Psoas muscle (tissue), 8 donors: ENCODE results near the gene RAB4A. TPM values are rescaled to one million over a fixed set of nuclear protein-coding genes. Genes with fewer than 3 reads are reported as not detected.
A peak's percentile ranks its signal among the peaks of the same experiment; 100 is the strongest.

Experiments used
- ATAC-seq, 4 donors: fragments of 200-7000 bp; cut with Tn5 transposase; one replicate each; pipeline ENCODE4 v1.9.1; 2020; ENCODE audit warnings: moderate library complexity in 3 of 4, mild to moderate bottlenecking in 2 of 4
- DNase-seq, 2 donors: peaks; one replicate each; pipeline ENCODE4 v3.0.0-alpha.2; 2020
- H3K27ac ChIP-seq: fragments of 200-600 bp; one replicate; pipeline ENCODE4 v1.8.0; 2022
- H3K27me3 ChIP-seq, 3 donors: fragments of 200-600 bp in 1 of 3; one replicate each; pipeline versions ENCODE4 v1.6.1 to v1.8.0; 2013 to 2022; ENCODE audit warnings: low read length in 2 of 3, mild to moderate bottlenecking in 2 of 3, moderate library complexity in 1 of 3; ENCODE audit not compliant: insufficient read depth in 3 of 3
- H3K36me3 ChIP-seq, 2 donors: fragments of 200-600 bp in 1 of 2; one replicate each; pipeline versions ENCODE4 v1.6.1 to v1.8.0; 2013 to 2022; ENCODE audit warnings: low read depth in 1 of 2, mild to moderate bottlenecking in 1 of 2, moderate library complexity in 1 of 2; ENCODE audit not compliant: insufficient read depth in 1 of 2
- H3K4me1 ChIP-seq: fragments of 200-600 bp; one replicate; pipeline ENCODE4 v1.8.0; 2022
- H3K4me3 ChIP-seq: fragments of 200-600 bp; one replicate; pipeline ENCODE4 v1.8.0; 2022; ENCODE audit warnings: mild to moderate bottlenecking
- H3K9me3 ChIP-seq: fragments of 200-600 bp; one replicate; pipeline ENCODE4 v1.8.0; 2022
- WGBS, 3 donors: extraction: QIAGEN DNeasy Blood & Tissue Kit; methylation state at CpG; one replicate each; pipeline versions ENCODE4 v1.1.6 to v1.1.7; 2013; 5-methylcytosine and 5-hydroxymethylcytosine counted together
- intact Hi-C, 2 donors: fragments of 100-400 bp; cut with DNase I; formaldehyde crosslinking; loops; one replicate each; pipeline versions ENCODE4 v1.11.0 to v1.14.2; 2022
- polyA plus RNA-seq, 3 donors: library from polyadenylated mRNA; stranded (reverse); fragments of 200-250 nt; gene quantifications; one replicate each; pipeline ENCODE4 v1.2.3, GENCODE V29; 2013
- total RNA-seq, 4 donors: library from RNA; stranded (reverse); fragmentation: NEBNext Ultra II Directional in 2 of 4; extraction: Animal tissue kit (Norgen Biotek cat#: 25700) in 2 of 4; gene quantifications; one replicate each; pipeline versions ENCODE4 v1.2.1 to v1.2.4, GENCODE V29; 2021 to 2023
- TF ChIP-seq, protein P1 (sequence below): fragments of 200-600 bp; IDR thresholded peaks from one replicate; pipeline ENCODE4 v1.8.0; 2022; ENCODE audit warnings: antibody characterized with exemption
- donor health status: healthy with polysubstance abuse.
- donor health status: DM: no; HTN: no; CAD: no; lungs with moderate emphysema.
- donor health status: Bipolar disorder and iron deficiency.
- donor health status: healthy.
- donor health status: DM: yes; HTN: yes; CAD: no.
- donor health status: DM: no; HTN: no; CAD: no.
- donor health status: DM: no; HTN: no; CAD: no.
- donor health status: DM: yes; HTN: yes; CAD: no.

Gene RAB4A
- total and polyA plus RNA-seq, 7 donors = 25.2 to 67.4 (median 52.4) TPM

DNA sequence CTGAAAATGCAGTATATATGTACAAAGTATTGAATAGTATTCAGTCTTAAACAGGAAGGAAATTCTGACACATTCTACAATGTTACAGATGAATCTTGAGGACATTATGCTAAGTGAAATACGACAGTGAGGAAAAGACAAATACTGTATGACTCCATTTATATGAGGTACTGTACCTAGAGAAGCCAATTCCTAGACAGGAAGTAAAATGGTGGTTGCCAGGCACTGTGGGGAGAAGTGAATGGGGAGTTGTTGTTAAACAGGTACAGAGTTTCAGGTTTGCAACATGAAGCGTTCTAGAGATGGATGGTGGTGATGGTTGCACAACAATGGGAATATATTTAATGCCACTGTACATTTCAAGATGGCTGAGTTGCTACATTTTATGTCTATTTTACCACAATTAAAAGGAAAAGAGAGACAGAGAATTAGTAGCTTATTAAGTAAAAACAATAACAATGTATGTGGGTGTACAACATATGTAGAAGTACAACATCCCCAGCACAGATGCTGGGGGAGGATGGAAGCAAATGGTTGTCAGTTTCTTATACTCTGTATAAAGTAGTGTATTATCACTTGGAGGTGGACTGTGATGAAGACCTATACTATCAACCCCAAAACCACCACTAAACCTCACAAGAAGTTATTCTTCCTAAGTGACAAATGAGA is 3.9 kb upstream of the RAB4A start:
- ATAC-seq (no peak), DNase-seq (no peak)

DNA sequence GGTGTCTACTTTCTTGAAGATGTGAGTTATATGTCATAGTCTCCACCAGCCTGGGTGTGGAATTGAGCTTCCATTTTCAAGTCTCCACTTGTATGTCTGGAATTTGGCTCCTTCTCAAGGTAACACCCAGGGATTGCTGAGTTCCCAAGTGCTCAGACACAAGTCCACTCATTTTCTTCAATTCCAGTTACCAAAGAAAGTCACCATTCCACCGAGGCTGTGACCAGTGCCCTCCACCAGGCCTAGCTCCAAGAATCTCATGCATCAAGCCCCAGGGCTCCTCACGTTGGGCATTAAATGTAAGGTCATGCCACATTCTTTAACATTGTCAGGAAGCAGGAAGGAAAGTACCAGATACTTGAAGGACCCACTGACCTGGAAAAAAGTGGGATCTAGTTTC is 2.4 kb upstream of the RAB4A start:
- ATAC-seq = no peak
- intact Hi-C loops = loop anchor here in 1 of 2 donors (10.0 kb wide), 1 partner anchor 246 kb away; no protein-coding TSS in a partner anchor
- peak overlapping the region; percentile 77 for H3K27ac ChIP-seq

More for the DNA sequence above, 3.9 kb upstream of the RAB4A start:
- intact Hi-C loops = loop anchor here in 1 of 2 donors (10.0 kb wide), 1 partner anchor 248 kb away; no protein-coding TSS in a partner anchor
- no peak overlapping the region for H3K4me3 ChIP-seq
- WGBS, 3 donors = 85 to 93% (median 90%) methylated on average over 2 of the region's 2 CpGs
- TF ChIP-seq, protein P1, sequence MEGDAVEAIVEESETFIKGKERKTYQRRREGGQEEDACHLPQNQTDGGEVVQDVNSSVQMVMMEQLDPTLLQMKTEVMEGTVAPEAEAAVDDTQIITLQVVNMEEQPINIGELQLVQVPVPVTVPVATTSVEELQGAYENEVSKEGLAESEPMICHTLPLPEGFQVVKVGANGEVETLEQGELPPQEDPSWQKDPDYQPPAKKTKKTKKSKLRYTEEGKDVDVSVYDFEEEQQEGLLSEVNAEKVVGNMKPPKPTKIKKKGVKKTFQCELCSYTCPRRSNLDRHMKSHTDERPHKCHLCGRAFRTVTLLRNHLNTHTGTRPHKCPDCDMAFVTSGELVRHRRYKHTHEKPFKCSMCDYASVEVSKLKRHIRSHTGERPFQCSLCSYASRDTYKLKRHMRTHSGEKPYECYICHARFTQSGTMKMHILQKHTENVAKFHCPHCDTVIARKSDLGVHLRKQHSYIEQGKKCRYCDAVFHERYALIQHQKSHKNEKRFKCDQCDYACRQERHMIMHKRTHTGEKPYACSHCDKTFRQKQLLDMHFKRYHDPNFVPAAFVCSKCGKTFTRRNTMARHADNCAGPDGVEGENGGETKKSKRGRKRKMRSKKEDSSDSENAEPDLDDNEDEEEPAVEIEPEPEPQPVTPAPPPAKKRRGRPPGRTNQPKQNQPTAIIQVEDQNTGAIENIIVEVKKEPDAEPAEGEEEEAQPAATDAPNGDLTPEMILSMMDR = no peak
- no peaks in the 10 kb centered on the region for H3K36me3 ChIP-seq
- peaks cover 3% of the 10 kb centered on the region for H3K9me3 ChIP-seq
- H3K4me1 ChIP-seq = peaks cover 19% of the 10 kb centered on the region
- no peak overlapping the region for H3K27ac ChIP-seq
- no peaks in the 10 kb centered on the region for H3K27me3 ChIP-seq

DNA sequence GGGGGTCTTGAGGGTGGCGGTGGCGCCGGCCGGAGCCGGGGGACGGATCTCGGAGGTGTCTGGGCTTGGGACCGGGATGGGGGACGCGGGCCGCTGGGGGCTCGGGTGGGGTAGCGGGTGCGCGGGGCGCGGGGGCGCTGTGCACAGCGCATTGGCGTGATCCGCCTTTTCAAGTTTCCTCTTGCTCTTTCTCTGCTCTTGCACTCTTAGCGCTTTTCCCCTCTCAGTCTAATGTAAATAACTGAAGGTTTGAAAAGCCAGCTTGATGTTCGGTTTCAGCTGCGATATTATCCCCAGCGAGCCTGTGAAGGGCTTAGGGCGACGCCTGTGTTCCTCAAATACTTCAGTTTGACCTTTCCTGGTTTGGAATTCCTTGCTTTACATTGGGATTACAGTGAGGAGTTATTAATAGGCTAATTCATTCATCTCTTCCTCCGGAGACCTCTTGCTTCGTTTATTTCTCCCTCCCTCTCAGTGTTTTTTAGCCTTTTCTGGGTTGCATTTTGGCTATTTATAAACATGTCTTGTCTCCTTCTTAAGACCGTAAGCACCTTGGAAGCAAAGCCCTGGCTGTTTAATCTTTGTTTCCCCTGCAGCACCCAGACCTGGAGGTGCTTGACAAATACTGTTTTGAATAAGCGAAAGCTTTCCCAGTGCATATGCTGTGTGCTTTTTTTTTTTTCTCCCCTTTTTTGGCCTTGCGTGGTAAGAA is 693 bp downstream of the RAB4A start:
- Histone ChIP-seq H3K4me3 (peak overlapping the region; percentile 79), H3K4me1 (peaks cover 46% of the 10 kb centered on the region), H3K27ac (peak overlapping the region; percentile 77), H3K27me3 (no peaks in the 10 kb centered on the region), H3K36me3 (no peaks in the 10 kb centered on the region), H3K9me3 (peaks cover 3% of the 10 kb centered on the region)
- intact Hi-C loops = loop anchor here in 1 of 2 donors (5.0 kb wide), 1 partner anchor 66 kb away; no protein-coding TSS in a partner anchor
- DNase-seq (no peak), ATAC-seq (peak in 3 of 4 donors; percentile 9 to 21 (median 13))
- 1 to 2% (median 2%) methylated on average over 14 to 32 of the region's 32 CpGs for WGBS, 3 donors
- TF ChIP-seq, protein P1 = peak; percentile 3

More for the DNA sequence above, 2.4 kb upstream of the RAB4A start:
- no peaks in the 10 kb centered on the region for H3K27me3 ChIP-seq
- peaks cover 3% of the 10 kb centered on the region for H3K9me3 ChIP-seq
- TF ChIP-seq, protein P1 = no peak
- H3K36me3 ChIP-seq = no peaks in the 10 kb centered on the region
- H3K4me1 ChIP-seq = peaks cover 34% of the 10 kb centered on the region
- WGBS, 3 donors = 31 to 37% (median 31%) methylated on average over 2 of the region's 2 CpGs
- no peak for DNase-seq
- no peak overlapping the region for H3K4me3 ChIP-seq

DNA sequence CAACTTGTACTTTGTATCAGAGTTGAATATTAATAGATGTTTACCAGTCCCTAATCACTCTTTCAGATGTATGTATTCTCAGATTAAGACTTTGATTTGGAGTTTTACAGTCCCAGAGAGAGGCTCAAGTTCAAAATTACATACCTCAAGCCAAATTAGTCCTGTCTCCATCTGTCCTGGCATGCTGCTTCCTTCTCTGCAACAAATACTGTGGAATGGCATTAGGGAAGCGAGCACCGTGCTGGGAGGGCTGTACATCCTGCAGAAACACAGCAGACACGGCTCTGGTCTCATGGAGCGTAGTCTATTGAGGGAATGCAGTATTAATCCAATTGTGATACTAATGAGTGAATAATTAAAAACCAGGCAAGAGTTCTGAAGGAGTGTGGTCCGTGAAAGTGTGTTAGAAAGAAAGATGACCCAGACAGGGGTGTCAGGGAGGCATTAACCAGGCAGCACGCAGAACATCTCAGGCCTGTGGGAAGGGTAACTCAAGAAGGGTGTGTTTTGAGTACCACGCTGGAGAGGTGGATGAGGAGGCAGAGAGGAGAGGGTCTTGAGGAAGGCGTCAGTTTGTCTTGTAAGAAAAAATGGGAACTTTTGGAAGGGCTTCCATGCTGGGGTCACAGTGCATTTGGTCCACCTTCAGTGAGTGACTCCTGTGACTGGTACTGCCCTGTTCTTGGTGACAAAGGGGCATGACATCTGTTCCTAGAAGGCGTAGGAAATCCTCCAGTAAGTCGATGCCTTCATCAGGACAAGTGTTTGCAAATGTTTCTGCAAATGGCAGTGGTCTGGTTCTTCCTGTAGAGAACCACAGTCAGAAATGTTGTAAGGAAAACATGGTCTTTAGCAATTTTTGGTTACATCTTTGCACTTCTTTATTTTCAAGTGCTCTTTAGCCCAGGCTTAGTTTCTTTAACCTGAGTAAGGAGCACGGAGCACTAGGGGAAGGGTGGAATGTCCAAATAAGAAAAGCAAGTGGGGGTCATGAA is 1.6 kb downstream of the RAB4A start:
- Histone ChIP-seq H3K27ac (peak overlapping the region; percentile 77), H3K4me3 (peak overlapping the region; percentile 79), H3K27me3 (no peaks in the 10 kb centered on the region), H3K36me3 (no peaks in the 10 kb centered on the region), H3K4me1 (peaks cover 46% of the 10 kb centered on the region), H3K9me3 (no peaks in the 10 kb centered on the region)
- DNase-seq = no peak
- 35 to 42% (median 36%) methylated on average over 11 of the region's 11 CpGs for WGBS, 3 donors
- intact Hi-C loops = loop anchor here in 1 of 2 donors (5.0 kb wide), 1 partner anchor 65 kb away; no protein-coding TSS in a partner anchor
- ATAC-seq = no peak
- TF ChIP-seq, protein P1 = no peak
